Measurements from ENCODE around the gene KIF1B.

KIF1B gene

GRCh38 chr1:10171995-10172669, 38.2 kb upstream of the KIF1B start:
- no peak overlapping the region for H3K4me3 ChIP-seq (ENCODE audit: control insufficient read depth in 1 of 7, extremely low read depth in 1 of 7, insufficient read depth in 4 of 7, low read depth in 2 of 7, low read length in 6 of 7)
- no peak for DNase-seq
- no peak overlapping the region for H3K27ac ChIP-seq (ENCODE audit: insufficient read depth in 1 of 2, low read depth in 1 of 2, low read length in 2 of 2, poor library complexity in 1 of 2, severe bottlenecking in 2 of 2)
- no peaks in the 10 kb centered on the region for H3K27me3 ChIP-seq (replicated peaks in 2 of 5; ENCODE audit: control insufficient read depth in 4 of 5, insufficient read depth in 5 of 5, low read length in 4 of 5)
- 100% methylated on average over 4 of the region's 8 CpGs for WGBS (ENCODE audit: insufficient coverage)
- CTCF ChIA-PET, result interaction anchor here (2.0 kb wide), 1 partner anchor 19 kb away, joined by 4 read pairs; no protein-coding TSS in a partner anchor
- peaks cover 21 to 60% (median 39%) of the 10 kb centered on the region in 4 experiments for H3K36me3 ChIP-seq (ENCODE audit: control insufficient read depth in 4 of 4, insufficient read depth in 4 of 4, low read length in 3 of 4)
- peaks cover 0 to 4% (median 1%) of the 10 kb centered on the region in 5 experiments for H3K9me3 ChIP-seq (ENCODE audit: control extremely low read depth in 1 of 5, control insufficient read depth in 4 of 5, insufficient read depth in 2 of 5, low read depth in 1 of 5, low read length in 4 of 5)
- peaks cover 0 to 13% (median 0%) of the 10 kb centered on the region in 4 experiments for H3K4me1 ChIP-seq (ENCODE audit: control extremely low read depth in 1 of 4, control insufficient read depth in 4 of 4, insufficient read depth in 4 of 4, low read length in 3 of 4)
- POLR2A ChIA-PET, result no interaction called here

DNA sequence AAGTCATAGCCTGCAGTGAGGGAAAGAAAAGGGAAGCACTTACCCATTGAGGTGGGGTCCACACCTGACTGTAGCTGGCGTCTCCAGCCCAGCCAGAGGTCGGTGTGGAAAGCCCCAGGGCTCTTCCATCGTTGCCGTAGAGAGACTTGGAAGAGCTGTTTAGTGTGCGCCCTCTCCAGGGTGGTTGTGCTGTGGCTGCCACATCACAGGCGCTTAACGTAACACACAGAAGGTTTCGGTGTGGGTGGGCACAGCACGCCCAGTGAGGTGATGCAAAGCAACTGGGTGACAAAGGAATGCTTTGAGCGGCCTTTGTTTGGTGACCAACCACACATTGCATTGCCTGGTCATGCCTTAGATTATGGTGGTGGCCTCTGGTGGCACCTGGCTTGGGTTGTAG, 36.8 kb upstream of the KIF1B start:
- H3K4me3 ChIP-seq (ENCODE audit: control insufficient read depth in 1 of 7, extremely low read depth in 1 of 7, insufficient read depth in 4 of 7, low read depth in 2 of 7, low read length in 6 of 7), result no peak overlapping the region
- 97% methylated on average over 10 of the region's 10 CpGs for WGBS (ENCODE audit: insufficient coverage)
- peaks cover 15 to 54% (median 34%) of the 10 kb centered on the region in 4 experiments for H3K36me3 ChIP-seq (ENCODE audit: control insufficient read depth in 4 of 4, insufficient read depth in 4 of 4, low read length in 3 of 4)
- no peaks in the 10 kb centered on the region for H3K27me3 ChIP-seq (replicated peaks in 2 of 5; ENCODE audit: control insufficient read depth in 4 of 5, insufficient read depth in 5 of 5, low read length in 4 of 5)
- DNase-seq, result no peak
- ChIA-PET CTCF (no interaction called here), POLR2A (no interaction called here)
- peaks cover 0 to 4% (median 1%) of the 10 kb centered on the region in 5 experiments for H3K9me3 ChIP-seq (ENCODE audit: control extremely low read depth in 1 of 5, control insufficient read depth in 4 of 5, insufficient read depth in 2 of 5, low read depth in 1 of 5, low read length in 4 of 5)
- no peak overlapping the region for H3K27ac ChIP-seq (ENCODE audit: insufficient read depth in 1 of 2, low read depth in 1 of 2, low read length in 2 of 2, poor library complexity in 1 of 2, severe bottlenecking in 2 of 2)
- peaks cover 0 to 13% (median 0%) of the 10 kb centered on the region in 4 experiments for H3K4me1 ChIP-seq (ENCODE audit: control extremely low read depth in 1 of 4, control insufficient read depth in 4 of 4, insufficient read depth in 4 of 4, low read length in 3 of 4)

GRCh38 chr1:10177876-10178275, 32.5 kb upstream of the KIF1B start:
- H3K27me3 ChIP-seq (replicated peaks in 2 of 5; ENCODE audit: control insufficient read depth in 4 of 5, insufficient read depth in 5 of 5, low read length in 4 of 5), result no peaks in the 10 kb centered on the region
- H3K4me3 ChIP-seq (ENCODE audit: control insufficient read depth in 1 of 7, extremely low read depth in 1 of 7, insufficient read depth in 4 of 7, low read depth in 2 of 7, low read length in 6 of 7), result no peak overlapping the region
- no peak overlapping the region for H3K27ac ChIP-seq (ENCODE audit: insufficient read depth in 1 of 2, low read depth in 1 of 2, low read length in 2 of 2, poor library complexity in 1 of 2, severe bottlenecking in 2 of 2)
- H3K4me1 ChIP-seq (ENCODE audit: control extremely low read depth in 1 of 4, control insufficient read depth in 4 of 4, insufficient read depth in 4 of 4, low read length in 3 of 4), result no peaks in the 10 kb centered on the region
- DNase-seq, result no peak
- peaks cover 10 to 46% (median 34%) of the 10 kb centered on the region in 4 experiments for H3K36me3 ChIP-seq (ENCODE audit: control insufficient read depth in 4 of 4, insufficient read depth in 4 of 4, low read length in 3 of 4)
- H3K9me3 ChIP-seq (ENCODE audit: control extremely low read depth in 1 of 5, control insufficient read depth in 4 of 5, insufficient read depth in 2 of 5, low read depth in 1 of 5, low read length in 4 of 5), result peaks cover 0 to 4% (median 1%) of the 10 kb centered on the region in 5 experiments
- 58% methylated on average over 5 of the region's 5 CpGs for whole genome bisulfite sequencing (ENCODE audit: insufficient coverage)
- ChIA-PET POLR2A (no interaction called here), CTCF (no interaction called here)

DNA sequence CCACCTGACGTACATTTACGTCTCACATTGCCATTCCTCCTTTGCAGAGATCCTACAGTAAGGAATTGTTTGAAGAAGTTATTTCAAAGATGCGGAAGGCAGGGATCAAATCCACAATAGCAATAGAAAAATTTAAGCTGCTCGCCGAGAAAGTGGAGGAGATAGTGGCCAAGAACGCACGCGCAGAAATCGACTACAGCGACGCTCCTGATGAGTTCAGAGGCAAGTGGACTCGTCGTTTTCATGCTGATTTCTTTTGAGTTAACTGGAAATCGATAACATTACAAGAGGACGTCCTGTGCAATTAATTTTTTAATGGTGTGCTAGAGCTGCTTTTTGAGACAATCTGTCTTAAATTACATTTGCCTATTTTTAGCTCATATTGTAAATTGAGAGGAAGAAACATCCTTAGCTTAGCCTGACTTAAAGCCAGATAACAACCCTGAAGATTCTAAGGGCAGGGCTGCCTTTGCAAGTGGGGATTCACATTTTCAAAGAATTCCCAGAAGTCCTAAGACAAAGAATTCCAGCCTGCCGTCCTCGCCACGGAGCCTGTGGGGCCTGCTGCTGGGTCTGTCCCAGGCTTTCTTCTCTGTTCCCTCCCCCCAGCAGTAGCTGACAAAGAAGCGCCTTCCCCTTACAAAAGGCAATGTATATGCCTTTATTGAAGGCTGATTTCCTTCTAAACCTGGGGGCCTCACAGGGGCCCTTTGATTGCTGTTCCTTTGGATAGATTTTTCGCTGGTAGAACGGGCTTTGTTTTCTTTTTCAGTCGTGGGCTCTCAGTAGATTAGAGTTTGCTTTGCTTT, 31.6 kb upstream of the KIF1B start:
- 98% methylated on average over 20 of the region's 22 CpGs for WGBS (ENCODE audit: insufficient coverage)
- peaks cover 0 to 4% (median 1%) of the 10 kb centered on the region in 5 experiments for H3K9me3 ChIP-seq (ENCODE audit: control extremely low read depth in 1 of 5, control insufficient read depth in 4 of 5, insufficient read depth in 2 of 5, low read depth in 1 of 5, low read length in 4 of 5)
- no peak for DNase-seq
- H3K4me3 ChIP-seq (ENCODE audit: control insufficient read depth in 1 of 7, extremely low read depth in 1 of 7, insufficient read depth in 4 of 7, low read depth in 2 of 7, low read length in 6 of 7), result no peak overlapping the region
- no peaks in the 10 kb centered on the region for H3K27me3 ChIP-seq (replicated peaks in 2 of 5; ENCODE audit: control insufficient read depth in 4 of 5, insufficient read depth in 5 of 5, low read length in 4 of 5)
- POLR2A ChIA-PET, result no interaction called here
- H3K27ac ChIP-seq (ENCODE audit: insufficient read depth in 1 of 2, low read depth in 1 of 2, low read length in 2 of 2, poor library complexity in 1 of 2, severe bottlenecking in 2 of 2), result no peak overlapping the region
- H3K36me3 ChIP-seq (ENCODE audit: control insufficient read depth in 4 of 4, insufficient read depth in 4 of 4, low read length in 3 of 4), result peaks cover 10 to 40% (median 29%) of the 10 kb centered on the region in 4 experiments
- CTCF ChIA-PET, result no interaction called here
- no peaks in the 10 kb centered on the region for H3K4me1 ChIP-seq (ENCODE audit: control extremely low read depth in 1 of 4, control insufficient read depth in 4 of 4, insufficient read depth in 4 of 4, low read length in 3 of 4)

- CTCF ChIA-PET, result no interaction called here
- Histone ChIP-seq H3K27me3 (replicated peaks in 2 of 5; ENCODE audit: control insufficient read depth in 4 of 5, insufficient read depth in 5 of 5, low read length in 4 of 5) (no peaks in the 10 kb centered on the region), H3K36me3 (ENCODE audit: control insufficient read depth in 4 of 4, insufficient read depth in 4 of 4, low read length in 3 of 4) (peaks cover 10 to 38% (median 28%) of the 10 kb centered on the region in 4 experiments), H3K4me1 (ENCODE audit: control extremely low read depth in 1 of 4, control insufficient read depth in 4 of 4, insufficient read depth in 4 of 4, low read length in 3 of 4) (no peaks in the 10 kb centered on the region), H3K4me3 (ENCODE audit: control insufficient read depth in 1 of 7, extremely low read depth in 1 of 7, insufficient read depth in 4 of 7, low read depth in 2 of 7, low read length in 6 of 7) (no peak overlapping the region), H3K9me3 (ENCODE audit: control extremely low read depth in 1 of 5, control insufficient read depth in 4 of 5, insufficient read depth in 2 of 5, low read depth in 1 of 5, low read length in 4 of 5) (peaks cover 0 to 4% (median 1%) of the 10 kb centered on the region in 5 experiments), H3K27ac (ENCODE audit: insufficient read depth in 1 of 2, low read depth in 1 of 2, low read length in 2 of 2, poor library complexity in 1 of 2, severe bottlenecking in 2 of 2) (no peak overlapping the region)
- WGBS (ENCODE audit: insufficient coverage), result 96% methylated on average over 18 of the region's 23 CpGs
- POLR2A ChIA-PET, result no interaction called here
- DNase-seq, result no peak
These were observed 30.8 kb upstream of the KIF1B start for GRCh38 chr1:10179406-10180091.

DNA sequence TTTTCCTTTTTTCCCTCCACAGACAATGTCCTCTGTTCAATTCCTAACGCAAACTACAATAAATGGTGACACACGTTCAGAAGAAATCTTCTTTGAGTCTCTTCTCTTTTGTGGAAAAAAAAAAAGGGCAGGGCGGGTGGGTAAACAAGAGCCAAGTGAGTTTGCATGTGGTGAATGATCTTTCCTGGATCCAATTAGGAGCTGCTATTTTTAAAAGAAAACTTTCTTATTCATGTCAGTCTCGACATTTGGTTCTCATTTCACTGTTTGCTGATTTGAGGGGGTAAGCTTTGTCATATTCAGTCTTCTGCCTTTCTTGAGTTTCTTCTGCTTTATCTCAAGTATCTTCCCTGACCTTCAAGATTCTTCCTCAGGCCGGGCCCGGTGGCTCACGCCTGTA, 29.2 kb upstream of the KIF1B start:
- H3K27me3 ChIP-seq (replicated peaks in 2 of 5; ENCODE audit: control insufficient read depth in 4 of 5, insufficient read depth in 5 of 5, low read length in 4 of 5), result no peaks in the 10 kb centered on the region
- no peak overlapping the region for H3K4me3 ChIP-seq (ENCODE audit: control insufficient read depth in 1 of 7, extremely low read depth in 1 of 7, insufficient read depth in 4 of 7, low read depth in 2 of 7, low read length in 6 of 7)
- DNase-seq, result no peak
- no peaks in the 10 kb centered on the region for H3K9me3 ChIP-seq (ENCODE audit: control extremely low read depth in 1 of 5, control insufficient read depth in 4 of 5, insufficient read depth in 2 of 5, low read depth in 1 of 5, low read length in 4 of 5)
- ChIA-PET POLR2A (interaction anchor here (0.7 kb wide), 1 partner anchor 24 kb away, joined by 3 read pairs; no protein-coding TSS in a partner anchor), CTCF (no interaction called here)
- WGBS (ENCODE audit: insufficient coverage), result 86% methylated on average over 1 of the region's 7 CpGs
- no peak overlapping the region for H3K27ac ChIP-seq (ENCODE audit: insufficient read depth in 1 of 2, low read depth in 1 of 2, low read length in 2 of 2, poor library complexity in 1 of 2, severe bottlenecking in 2 of 2)
- peaks cover under 1 to 25% (median 20%) of the 10 kb centered on the region in 4 experiments for H3K36me3 ChIP-seq (ENCODE audit: control insufficient read depth in 4 of 4, insufficient read depth in 4 of 4, low read length in 3 of 4)
- no peaks in the 10 kb centered on the region for H3K4me1 ChIP-seq (ENCODE audit: control extremely low read depth in 1 of 4, control insufficient read depth in 4 of 4, insufficient read depth in 4 of 4, low read length in 3 of 4)
